GM12801 (cell line): Measurements from ENCODE around the gene MAP1LC3A.

Experiments used
- TF ChIP-seq, protein P1 (sequence below): IDR thresholded peaks from one replicate; pipeline ENCODE4 v1.5.1; 2011; ENCODE audit warnings: control low read depth; ENCODE audit not compliant: insufficient read length; ENCODE audit errors: extremely low read depth

MAP1LC3A gene

DNA sequence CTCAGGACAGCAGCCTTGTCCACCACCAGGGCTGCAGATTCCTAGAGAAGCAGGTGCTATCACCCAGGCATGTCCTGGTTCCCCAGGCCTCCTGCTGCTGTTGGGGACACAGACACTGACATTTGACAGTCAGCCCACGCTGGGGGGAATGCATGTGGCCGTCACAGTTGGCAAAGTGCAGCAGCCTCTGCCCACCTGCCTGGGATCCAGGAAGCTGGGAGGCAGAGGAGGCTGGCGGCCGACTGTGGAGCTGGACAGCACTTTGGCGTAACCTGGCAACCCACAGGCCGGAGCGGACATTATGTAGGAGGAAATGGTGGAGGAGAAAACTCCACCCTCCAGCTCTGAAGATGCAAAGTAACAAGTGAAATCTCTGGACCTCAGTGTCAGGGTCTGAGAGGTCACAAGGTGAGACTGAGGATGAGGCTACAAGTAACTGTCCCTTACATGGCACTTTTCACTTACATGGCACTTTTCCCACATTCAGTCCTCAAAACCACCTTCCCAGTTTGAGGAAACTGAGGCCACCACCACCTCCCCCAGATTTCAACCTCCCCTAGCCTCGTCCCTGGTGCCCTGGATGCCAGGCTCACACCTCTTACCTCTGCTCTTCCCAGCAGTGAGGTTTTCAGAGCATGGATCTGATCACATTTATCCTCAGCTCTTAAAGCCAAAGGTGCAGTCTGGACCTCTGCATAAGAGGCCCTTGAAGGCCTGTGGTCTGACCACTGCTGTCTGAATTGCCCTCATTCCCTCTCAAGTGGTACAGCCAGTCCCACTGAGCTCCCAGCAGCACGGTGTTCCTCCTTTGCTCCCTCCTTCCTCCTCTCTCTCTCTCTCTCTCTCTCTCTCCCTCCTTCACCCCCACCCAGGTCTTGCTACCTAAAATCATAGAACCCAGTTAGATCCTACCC, 8.7 kb downstream of the MAP1LC3A start:
- TF ChIP-seq, protein P1, sequence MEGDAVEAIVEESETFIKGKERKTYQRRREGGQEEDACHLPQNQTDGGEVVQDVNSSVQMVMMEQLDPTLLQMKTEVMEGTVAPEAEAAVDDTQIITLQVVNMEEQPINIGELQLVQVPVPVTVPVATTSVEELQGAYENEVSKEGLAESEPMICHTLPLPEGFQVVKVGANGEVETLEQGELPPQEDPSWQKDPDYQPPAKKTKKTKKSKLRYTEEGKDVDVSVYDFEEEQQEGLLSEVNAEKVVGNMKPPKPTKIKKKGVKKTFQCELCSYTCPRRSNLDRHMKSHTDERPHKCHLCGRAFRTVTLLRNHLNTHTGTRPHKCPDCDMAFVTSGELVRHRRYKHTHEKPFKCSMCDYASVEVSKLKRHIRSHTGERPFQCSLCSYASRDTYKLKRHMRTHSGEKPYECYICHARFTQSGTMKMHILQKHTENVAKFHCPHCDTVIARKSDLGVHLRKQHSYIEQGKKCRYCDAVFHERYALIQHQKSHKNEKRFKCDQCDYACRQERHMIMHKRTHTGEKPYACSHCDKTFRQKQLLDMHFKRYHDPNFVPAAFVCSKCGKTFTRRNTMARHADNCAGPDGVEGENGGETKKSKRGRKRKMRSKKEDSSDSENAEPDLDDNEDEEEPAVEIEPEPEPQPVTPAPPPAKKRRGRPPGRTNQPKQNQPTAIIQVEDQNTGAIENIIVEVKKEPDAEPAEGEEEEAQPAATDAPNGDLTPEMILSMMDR: no peak

GRCh38 chr20:34567892-34568865, 9.7 kb downstream of the MAP1LC3A start:
- TF ChIP-seq, protein P1: no peak

GRCh38 chr20:34569598-34569997, 11.1 kb downstream of the MAP1LC3A start:
- TF ChIP-seq, protein P1: no peak

GRCh38 chr20:34570859-34571306, 12.4 kb downstream of the MAP1LC3A start:
- TF ChIP-seq, protein P1: no peak

- TF ChIP-seq, protein P1: no peak
These were observed 13.2 kb downstream of the MAP1LC3A start for GRCh38 chr20:34571753-34572152.

GRCh38 chr20:34573541-34574300, 15.2 kb downstream of the MAP1LC3A start:
- TF ChIP-seq, protein P1: no peak
